ENCODE data around the gene C18orf32. TPM values are rescaled to one million over a fixed set of nuclear protein-coding genes. Genes with fewer than 3 reads are reported as not detected.

Gene C18orf32
- total and polyA plus RNA-seq, 2 donors (not counting 3 experiments of a cell fraction or from before 2014, with no cell fraction given), result 20.4 to 27.4 TPM

GRCh38 chr18:49529596-49529995, 42.6 kb upstream of the C18orf32 start:
- BruUV-seq (replicated peaks), result no TSS peak

More at GRCh38 chr18:49529596-49529995, 42.6 kb upstream of the C18orf32 start:
- Histone ChIP-seq H2AFZ (ENCODE audit: low read depth, low read length) (no peak overlapping the region), H3K4me3 (replicated peaks in 1 of 3; ENCODE audit: insufficient read depth in 1 of 3, low read depth in 1 of 3, low read length in 3 of 3) (no peak overlapping the region), H3K9ac (replicated peaks; ENCODE audit: extremely low read depth, insufficient read depth, low read length) (no peak overlapping the region), H3K27me3 (ENCODE audit: control insufficient read depth in 2 of 2, insufficient read depth in 2 of 2, low read length in 2 of 2) (peaks cover 0 to 3% of the 10 kb centered on the region in 2 experiments), H4K20me1 (replicated peaks; ENCODE audit: control insufficient read depth, extremely low read depth, insufficient read depth, low read length) (no peaks in the 10 kb centered on the region), H3K27ac (ENCODE audit: insufficient read depth, low read depth, low read length) (no peak overlapping the region), H3K9me1 (replicated peaks; ENCODE audit: control insufficient read depth, extremely low read depth, insufficient read depth, low read length) (no peaks in the 10 kb centered on the region), H3K4me1 (ENCODE audit: control insufficient read depth, extremely low read depth, insufficient read depth, low read length) (no peaks in the 10 kb centered on the region), H3K36me3 (ENCODE audit: control insufficient read depth in 2 of 2, extremely low read depth in 1 of 2, insufficient read depth in 2 of 2, low read length in 2 of 2) (no peaks in the 10 kb centered on the region), H3K4me2 (ENCODE audit: insufficient read depth, low read length) (no peak overlapping the region), H3K79me2 (ENCODE audit: control insufficient read depth, insufficient read depth, low read length) (no peaks in the 10 kb centered on the region), H3K9me3 (replicated peaks; ENCODE audit: control insufficient read depth, insufficient read depth, low read length) (no peaks in the 10 kb centered on the region)
- ChIA-PET POLR2A (no interaction called here), CTCF (no interaction called here)
- FAIRE-seq, result no peak
- intact Hi-C loops (cut with micrococcal nuclease) (no loop called here), dilution Hi-C loops (cut with MboI; ENCODE audit: extremely low pct_ligation_motif_present, low sequenced_read_pairs) (no loop called here)
- DNase-seq (ENCODE audit: low read depth, low spot score), result no peak
- TF ChIP-seq, protein P1, sequence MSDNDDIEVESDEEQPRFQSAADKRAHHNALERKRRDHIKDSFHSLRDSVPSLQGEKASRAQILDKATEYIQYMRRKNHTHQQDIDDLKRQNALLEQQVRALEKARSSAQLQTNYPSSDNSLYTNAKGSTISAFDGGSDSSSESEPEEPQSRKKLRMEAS (IDR thresholded peaks at IDR 0.05; ENCODE audit: insufficient read depth, insufficient read length), result no peak
- TF ChIP-seq GATA2 (IDR thresholded peaks at IDR 0.05; ENCODE audit: insufficient read depth, insufficient read length, low read depth, low read length), result no peak
- no peak for TF ChIP-seq POLR2AphosphoS5 (IDR thresholded peaks at IDR 0.05; ENCODE audit: insufficient read depth, low read depth, low read length)
- TF ChIP-seq JUN (IDR thresholded peaks at IDR 0.05; ENCODE audit: borderline replicate concordance, insufficient read depth, insufficient read length, low read depth), result no peak
- TF ChIP-seq EZH2 (IDR thresholded peaks at IDR 0.05; ENCODE audit: borderline replicate concordance, low read depth, low read length, severe bottlenecking), result no peak
- no peak for TF ChIP-seq POLR2A (IDR thresholded peaks at IDR 0.05; ENCODE audit: low read depth, low read length)
- TF ChIP-seq CTCF (IDR thresholded peaks at IDR 0.05; ENCODE audit: extremely low read depth in 1 of 2, insufficient read depth in 1 of 2, low read depth in 1 of 2, low read length in 2 of 2), result no peak
- TF ChIP-seq FOS (IDR thresholded peaks at IDR 0.05; ENCODE audit: borderline replicate concordance, insufficient read depth, low read length), result no peak
- no peak for TF ChIP-seq MYC (IDR thresholded peaks at IDR 0.05; ENCODE audit: low read depth, low read length)

Measured in endothelial cell of umbilical vein (primary cell).